GM19193 (cell line): ENCODE data around the gene ELAC1.

Source experiments
- POLR2A ChIP-seq: IDR thresholded peaks from 4 replicates; pipeline ENCODE4 v1.6.1; 2011; ENCODE audit not compliant: insufficient read depth, insufficient read length; ENCODE audit errors: extremely low read depth

Gene ELAC1

DNA sequence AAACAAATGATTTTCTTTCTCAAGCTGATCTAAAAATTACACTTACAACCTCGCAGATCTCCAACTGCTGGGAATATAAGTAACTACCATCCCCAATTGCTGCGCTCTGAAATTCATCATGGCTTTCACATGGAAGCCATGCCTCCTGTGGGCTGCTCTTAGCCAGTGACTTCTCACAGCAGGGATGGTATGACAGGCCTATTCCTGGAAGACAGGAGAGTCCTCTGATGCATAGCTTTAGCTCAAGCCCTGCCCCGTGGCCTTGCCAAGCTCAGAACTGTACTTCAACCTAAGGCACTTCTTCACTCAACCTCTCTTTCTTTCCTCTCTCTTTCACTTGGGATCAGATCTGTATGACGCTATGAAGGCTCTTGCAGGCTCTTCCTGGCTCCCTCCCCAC is 12.6 kb upstream of the ELAC1 start:
- TF ChIP-seq POLR2A = no peak

DNA sequence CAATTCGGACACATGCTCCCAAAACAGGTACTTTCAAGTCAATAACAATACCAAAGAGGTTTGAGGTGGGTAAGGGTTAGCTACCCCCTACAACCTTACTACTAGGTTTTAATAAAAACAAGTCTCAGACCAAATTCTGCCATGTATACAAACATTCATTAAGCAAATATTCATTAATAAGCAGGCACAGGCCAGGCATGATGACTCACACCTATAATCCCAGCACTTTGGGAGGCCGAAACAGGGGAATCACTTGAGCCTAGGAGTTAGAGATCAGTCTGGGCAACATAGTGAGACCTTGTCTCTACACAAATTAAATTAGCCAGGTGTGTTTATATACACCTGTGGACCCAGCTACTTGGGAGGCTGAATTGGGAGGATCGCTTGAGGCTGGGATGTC is 11.7 kb upstream of the ELAC1 start:
- TF ChIP-seq POLR2A = no peak

GRCh38 chr18:50961974-50962373 is 5.9 kb upstream of the ELAC1 start:
- TF ChIP-seq POLR2A = no peak

- TF ChIP-seq POLR2A = no peak
These were observed 1.6 kb downstream of the ELAC1 start for GRCh38 chr18:50969448-50969847.

GRCh38 chr18:50970006-50970405 is 2.2 kb downstream of the ELAC1 start:
- TF ChIP-seq POLR2A = no peak

GRCh38 chr18:50973367-50974126 is 5.7 kb downstream of the ELAC1 start:
- TF ChIP-seq POLR2A = no peak

DNA sequence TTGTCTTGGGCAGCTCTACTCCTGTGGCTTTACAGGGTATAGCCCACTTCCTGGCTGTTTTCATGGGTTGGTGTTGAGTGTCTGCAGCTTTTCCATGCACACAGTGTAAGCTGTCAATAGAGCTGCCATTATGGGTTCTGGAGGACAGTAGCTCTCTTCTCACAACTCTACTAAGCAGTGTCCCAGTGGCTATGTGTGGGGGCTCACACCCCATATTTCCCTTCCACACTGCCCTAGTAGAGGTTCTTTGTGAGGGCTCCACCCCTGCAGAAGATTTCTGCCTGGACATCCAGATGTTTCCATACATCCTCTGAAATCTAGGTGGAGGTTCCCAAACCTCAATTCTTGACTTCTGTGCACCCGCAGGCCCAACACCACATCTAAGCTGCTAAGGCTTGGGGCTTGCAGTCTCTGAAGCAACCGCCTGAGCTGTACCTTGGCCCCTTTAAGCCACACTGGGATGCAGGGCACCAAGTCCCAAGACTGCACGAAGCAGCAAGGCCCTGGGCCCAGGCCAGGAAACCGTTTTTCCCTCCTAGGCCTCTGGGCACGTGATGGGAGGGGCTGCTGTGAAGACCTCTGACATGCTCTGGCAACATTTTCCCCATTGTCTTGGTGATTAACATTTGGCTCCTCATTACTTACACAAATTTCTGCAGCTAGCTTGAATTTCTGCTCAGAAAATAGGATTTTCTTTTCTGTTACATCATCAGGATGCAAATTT is 9.4 kb downstream of the ELAC1 start:
- TF ChIP-seq POLR2A = no peak

DNA sequence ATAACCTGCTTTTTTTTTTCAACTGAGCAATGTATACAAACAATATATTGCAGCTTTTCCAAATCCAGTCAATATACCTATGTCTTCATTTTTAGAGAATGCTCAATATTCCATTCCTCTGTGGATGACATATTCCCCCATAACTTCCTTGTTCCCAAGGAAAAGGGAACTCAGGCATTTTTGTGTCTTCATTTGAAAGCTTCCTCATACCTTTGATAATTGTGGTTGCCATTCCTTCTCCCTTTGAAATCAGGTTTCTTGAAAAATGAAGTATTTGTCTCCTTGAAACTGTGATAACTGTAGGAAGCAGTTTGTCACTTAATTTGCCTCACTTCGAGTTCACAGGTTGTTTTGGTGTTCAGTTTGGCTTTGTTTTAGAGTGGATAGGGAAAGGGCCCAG is 13.5 kb downstream of the ELAC1 start:
- TF ChIP-seq POLR2A = no peak

- TF ChIP-seq POLR2A = no peak
These were observed 14.4 kb downstream of the ELAC1 start for GRCh38 chr18:50982086-50982801.

DNA sequence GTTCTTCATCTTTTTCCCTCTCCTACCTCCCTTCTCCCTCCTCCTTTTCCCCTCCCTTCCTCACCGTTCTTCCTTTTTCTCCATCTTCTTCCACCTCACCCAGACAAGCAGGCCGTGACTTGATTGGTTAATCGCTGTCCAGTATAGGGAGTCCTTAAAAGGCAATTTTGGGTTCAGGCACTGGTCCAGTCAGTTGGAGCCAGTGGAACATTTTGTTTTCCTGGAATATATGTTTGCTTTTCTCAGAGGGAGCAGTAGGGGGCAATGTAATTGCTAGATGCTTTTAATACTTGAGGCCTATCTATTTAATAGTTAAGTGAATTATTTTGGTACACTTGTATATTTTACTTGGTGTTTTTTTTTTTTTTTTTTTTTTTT is 15.0 kb downstream of the ELAC1 start:
- no peak for TF ChIP-seq POLR2A

DNA sequence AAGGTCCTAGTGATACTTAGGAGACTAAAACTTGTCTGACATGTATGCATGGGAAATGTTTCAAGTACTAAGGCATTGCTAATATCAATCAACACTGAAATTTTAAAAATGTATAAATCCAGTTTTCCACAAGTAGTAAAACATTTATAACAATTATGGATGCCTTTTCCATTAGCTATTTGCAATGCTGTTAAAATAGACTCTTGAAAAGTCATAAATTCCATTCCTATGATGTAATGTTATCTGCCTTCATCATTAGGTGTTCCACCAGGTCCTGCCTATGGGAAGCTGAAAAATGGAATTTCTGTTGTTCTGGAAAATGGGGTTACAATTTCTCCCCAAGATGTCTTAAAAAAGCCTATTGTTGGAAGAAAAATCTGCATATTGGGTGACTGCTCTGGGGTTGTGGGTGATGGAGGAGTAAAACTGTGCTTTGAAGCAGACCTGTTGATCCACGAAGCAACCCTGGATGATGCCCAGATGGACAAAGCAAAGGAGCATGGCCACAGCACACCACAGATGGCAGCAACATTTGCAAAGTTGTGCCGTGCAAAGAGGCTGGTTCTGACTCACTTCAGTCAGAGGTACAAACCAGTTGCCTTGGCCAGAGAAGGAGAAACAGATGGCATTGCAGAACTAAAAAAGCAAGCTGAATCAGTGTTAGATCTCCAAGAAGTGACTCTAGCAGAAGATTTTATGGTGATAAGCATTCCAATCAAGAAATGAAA is 18.7 kb downstream of the ELAC1 start:
- TF ChIP-seq POLR2A = no peak

- no peak for TF ChIP-seq POLR2A
These were observed 19.4 kb downstream of the ELAC1 start for GRCh38 chr18:50987261-50987660.

DNA sequence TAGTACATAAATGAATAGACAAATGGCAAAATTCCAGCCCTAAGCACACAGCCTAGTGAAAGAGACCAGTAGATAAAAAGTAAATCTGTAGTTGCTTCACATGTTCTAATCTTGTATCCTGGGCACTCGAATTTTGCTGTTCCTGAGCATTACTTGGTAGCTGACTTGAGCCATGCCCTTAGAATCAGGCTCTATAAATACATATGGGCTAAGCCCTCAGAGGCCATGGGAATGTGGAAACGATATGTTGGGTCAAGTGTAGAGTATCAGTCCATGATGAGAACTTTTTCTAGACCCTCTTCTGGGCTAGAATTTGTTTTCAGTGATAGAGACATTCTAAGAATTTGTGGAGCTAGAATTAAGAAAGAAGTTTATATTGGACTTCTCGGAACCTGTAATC is 21.9 kb downstream of the ELAC1 start:
- no peak for TF ChIP-seq POLR2A

GRCh38 chr18:50992351-50992762 is 24.5 kb downstream of the ELAC1 start:
- TF ChIP-seq POLR2A = no peak

DNA sequence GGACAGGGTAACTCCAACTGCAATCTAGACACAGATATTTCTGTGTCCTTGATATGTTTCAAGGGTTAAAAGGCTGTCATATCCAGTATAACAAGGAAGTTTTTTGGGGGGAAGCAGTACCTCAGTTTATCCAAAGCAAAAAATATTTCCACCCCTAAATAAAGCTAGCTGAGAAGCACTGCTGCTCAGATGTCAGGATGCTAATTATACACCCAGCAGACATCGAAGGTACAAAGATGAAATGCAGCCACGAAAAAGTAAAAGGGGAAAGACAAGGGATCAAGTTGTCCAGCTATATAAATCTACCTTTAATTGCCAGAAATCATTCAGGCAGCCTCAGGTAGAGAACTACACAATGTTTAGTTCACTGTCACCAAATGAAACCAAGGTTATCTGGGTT is 26.2 kb downstream of the ELAC1 start:
- TF ChIP-seq POLR2A = no peak
